Subcutaneous adipose tissue (tissue), 4 donors: ENCODE measurements around the gene CERCAM. TPM values are rescaled to one million over a fixed set of nuclear protein-coding genes. Genes with fewer than 3 reads are reported as not detected.

Experiments used
- CTCF ChIP-seq: fragments of 450-650 bp; IDR thresholded peaks from one replicate; pipeline ENCODE4 v1.5.1; 2016; ENCODE audit warnings: low read depth, mild to moderate bottlenecking, control low read depth, antibody characterized with exemption, moderate library complexity
- total RNA-seq, 4 donors: library from RNA; depleted of rRNA; stranded (reverse); fragments of >200 nt; gene quantifications; one replicate each; pipeline ENCODE4 v1.1.0, GENCODE V29; 2016

CERCAM gene
- total RNA-seq, 4 donors from 2014 or later: 8.3 to 34.7 (median 31.4) TPM

GRCh38 chr9:128415281-128415680, 5.4 kb upstream of the CERCAM start:
- no peak for TF ChIP-seq CTCF

GRCh38 chr9:128416014-128416413, 4.6 kb upstream of the CERCAM start:
- TF ChIP-seq CTCF: no peak

- no peak for TF ChIP-seq CTCF
Measured at GRCh38 chr9:128416432-128417019, 4.1 kb upstream of the CERCAM start.

- TF ChIP-seq CTCF: no peak
Measured at GRCh38 chr9:128419061-128419925, 1.4 kb upstream of the CERCAM start.

- TF ChIP-seq CTCF: no peak
Measured at GRCh38 chr9:128420060-128420650, 502 bp upstream of the CERCAM start.

GRCh38 chr9:128421482-128421996, 882 bp downstream of the CERCAM start:
- TF ChIP-seq CTCF: no peak

GRCh38 chr9:128422783-128423150, 2.1 kb downstream of the CERCAM start:
- no peak for TF ChIP-seq CTCF
